GM12865 (cell line): ENCODE measurements around the gene GPATCH4.

ENCODE experiments used
- DNase-seq: peaks from one replicate; pipeline ENCODE4 v3.0.0; 2010; ENCODE audit warnings: low read depth
- H3K4me3 ChIP-seq: 2 replicates; pipeline ENCODE4 v1.5.1; 2011; ENCODE audit warnings: mild to moderate bottlenecking, low read depth, low read length, control low read depth
- TF ChIP-seq, protein P1 (sequence below): IDR thresholded peaks from 2 replicates; pipeline ENCODE4 v1.5.1; 2011; ENCODE audit warnings: low read length, control low read depth, low read depth, inconsistent platforms; ENCODE audit not compliant: insufficient read depth; ENCODE audit errors: missing control alignments

GPATCH4 gene

DNA sequence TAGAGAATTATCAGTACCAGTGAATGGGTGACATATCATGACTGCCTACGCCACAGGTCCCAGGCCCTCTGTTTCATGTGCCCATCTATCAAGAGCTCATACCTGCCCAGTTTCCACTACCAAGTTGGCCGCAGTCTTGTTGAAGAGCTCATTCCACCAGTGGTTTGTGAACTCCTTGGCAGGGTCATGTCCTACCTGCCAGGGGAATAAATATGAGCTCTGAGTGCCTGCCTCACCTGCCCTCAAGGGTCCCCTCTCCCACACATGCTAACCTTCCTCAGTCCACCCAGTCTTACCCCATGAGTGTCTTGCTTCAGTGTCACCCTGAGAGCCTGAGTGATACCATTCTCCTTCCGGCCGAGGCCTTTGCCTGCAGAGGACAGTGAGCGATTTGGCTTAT, 3.2 kb downstream of the GPATCH4 start:
- no peak for DNase-seq
- H3K4me3 ChIP-seq = no peak overlapping the region
- TF ChIP-seq, protein P1, sequence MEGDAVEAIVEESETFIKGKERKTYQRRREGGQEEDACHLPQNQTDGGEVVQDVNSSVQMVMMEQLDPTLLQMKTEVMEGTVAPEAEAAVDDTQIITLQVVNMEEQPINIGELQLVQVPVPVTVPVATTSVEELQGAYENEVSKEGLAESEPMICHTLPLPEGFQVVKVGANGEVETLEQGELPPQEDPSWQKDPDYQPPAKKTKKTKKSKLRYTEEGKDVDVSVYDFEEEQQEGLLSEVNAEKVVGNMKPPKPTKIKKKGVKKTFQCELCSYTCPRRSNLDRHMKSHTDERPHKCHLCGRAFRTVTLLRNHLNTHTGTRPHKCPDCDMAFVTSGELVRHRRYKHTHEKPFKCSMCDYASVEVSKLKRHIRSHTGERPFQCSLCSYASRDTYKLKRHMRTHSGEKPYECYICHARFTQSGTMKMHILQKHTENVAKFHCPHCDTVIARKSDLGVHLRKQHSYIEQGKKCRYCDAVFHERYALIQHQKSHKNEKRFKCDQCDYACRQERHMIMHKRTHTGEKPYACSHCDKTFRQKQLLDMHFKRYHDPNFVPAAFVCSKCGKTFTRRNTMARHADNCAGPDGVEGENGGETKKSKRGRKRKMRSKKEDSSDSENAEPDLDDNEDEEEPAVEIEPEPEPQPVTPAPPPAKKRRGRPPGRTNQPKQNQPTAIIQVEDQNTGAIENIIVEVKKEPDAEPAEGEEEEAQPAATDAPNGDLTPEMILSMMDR = no peak

DNA sequence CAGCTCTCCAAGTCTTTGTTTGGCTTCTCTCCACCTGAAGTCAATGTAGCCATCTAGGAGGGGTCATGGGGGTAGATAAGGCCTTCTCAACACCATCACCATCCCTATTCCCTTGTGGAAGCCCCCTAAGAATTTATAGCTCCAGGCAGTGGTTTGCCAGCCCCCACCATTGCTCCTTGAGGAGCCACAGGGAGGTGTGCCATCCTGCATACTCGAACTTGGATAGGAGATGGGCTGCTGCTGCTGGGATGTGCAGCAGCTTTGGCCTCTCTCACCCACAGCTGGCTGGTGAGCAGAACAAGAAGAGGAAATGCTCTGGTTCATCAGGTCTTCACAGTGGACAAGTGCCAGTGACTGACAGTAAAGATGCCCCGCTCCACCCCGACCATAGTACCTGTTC, 4.9 kb downstream of the GPATCH4 start:
- DNase-seq = no peak
- TF ChIP-seq, protein P1 = no peak
- H3K4me3 ChIP-seq = no peak overlapping the region

DNA sequence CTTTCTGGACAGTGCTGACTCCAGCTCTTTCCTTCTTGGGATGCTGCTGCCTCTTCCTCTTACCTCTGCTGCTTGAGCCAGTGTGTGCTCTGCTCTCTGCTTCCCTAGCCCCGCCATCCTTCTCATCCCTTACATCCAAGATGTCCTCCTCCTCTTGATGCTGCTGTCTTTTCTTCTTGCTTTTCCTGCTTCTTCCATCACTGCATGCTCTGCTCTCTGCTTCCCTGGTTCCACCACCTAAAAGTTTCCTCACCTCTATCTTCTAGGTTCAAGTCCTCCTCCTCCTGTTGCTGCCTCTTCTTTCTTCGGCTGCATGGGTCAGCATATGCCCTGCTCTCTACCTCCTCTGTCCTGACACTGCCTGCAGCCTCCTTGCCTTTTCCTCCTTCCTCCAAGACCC, 6.3 kb downstream of the GPATCH4 start:
- DNase-seq = no peak
- TF ChIP-seq, protein P1 = no peak
- H3K4me3 ChIP-seq = no peak overlapping the region

DNA sequence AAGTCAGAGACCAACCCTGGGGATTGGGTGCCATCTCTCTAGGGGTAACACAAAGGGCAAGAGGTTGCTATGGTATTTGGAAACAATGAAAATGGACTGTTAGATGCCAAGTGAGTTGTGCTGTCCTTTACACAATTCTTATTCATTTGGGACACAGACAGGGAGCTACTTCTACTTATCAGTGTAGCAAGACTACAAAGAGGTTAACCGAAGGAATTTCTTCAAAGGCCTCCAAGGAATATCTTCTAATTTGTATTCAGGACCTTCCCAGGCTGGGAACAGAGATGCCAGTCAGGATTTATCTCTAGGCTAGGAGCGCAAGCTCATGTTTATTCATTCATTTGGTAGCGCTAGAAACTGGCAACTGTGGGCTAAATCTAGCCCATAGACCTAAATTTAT, 7.1 kb downstream of the GPATCH4 start:
- H3K4me3 ChIP-seq = no peak overlapping the region

DNA sequence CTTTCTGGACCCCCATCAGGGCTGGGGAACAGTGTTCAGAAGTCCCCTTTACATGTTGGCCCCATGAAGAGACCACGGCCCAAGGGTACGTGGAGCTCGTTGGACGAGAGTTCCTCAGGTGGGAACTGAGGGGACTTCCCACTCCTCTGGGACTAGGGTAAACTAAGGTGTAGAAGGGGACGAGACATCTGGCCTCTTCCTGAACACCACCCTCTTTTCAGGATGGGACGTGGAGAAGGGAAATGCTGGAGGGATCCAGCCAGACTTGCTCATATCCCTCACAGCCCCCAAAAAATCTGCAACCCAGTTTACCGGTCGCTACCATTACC, 7.7 kb downstream of the GPATCH4 start:
- DNase-seq = no peak
- TF ChIP-seq, protein P1 = no peak
- no peak overlapping the region for H3K4me3 ChIP-seq

More for the DNA sequence above, 7.1 kb downstream of the GPATCH4 start:
- DNase-seq = no peak
- TF ChIP-seq, protein P1 = no peak

DNA sequence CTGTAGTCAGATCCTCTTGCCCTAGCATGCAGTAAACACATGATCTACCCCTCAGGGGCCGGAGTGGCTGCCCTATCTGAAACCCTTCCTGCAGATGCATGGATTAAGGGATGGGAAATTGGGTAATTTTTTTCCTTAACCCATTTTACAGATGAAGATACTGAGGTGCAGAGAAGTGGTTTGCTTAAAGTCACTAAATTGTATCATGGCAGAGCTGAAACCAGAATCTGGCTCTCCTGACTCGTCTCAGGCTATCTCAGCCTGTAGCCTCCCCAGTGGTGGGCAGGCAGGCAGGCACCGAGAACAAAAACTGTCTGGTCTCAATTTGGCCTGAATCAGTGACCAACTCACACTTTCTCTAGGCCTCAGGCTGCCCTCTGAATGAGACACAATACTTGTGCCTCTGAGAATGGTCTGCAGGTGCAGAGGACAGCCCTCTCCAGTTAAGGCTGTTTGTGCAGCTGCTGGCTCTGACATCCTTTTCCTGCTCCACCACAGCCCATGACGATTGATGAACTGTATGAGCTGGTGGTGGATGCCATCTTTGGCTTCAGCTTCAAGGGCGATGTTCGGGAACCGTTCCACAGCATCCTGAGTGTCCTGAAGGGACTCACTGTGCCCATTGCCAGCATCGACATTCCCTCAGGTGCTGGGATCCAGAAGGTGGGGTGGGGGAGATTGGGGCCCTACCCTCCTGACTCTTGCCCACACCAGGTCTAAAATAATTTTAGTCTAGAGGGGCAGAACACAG, 8.2 kb downstream of the GPATCH4 start:
- TF ChIP-seq, protein P1 = no peak
- no peak overlapping the region for H3K4me3 ChIP-seq
- DNase-seq = peak; percentile 34
